IMR-90 (cell line): ENCODE measurements around the gene DUSP28.
"Not testable (repeated sequence)": the region's sequence is repeated elsewhere in the genome, so short reads cannot be mapped to it uniquely, and the experiment has no call there.

Source experiments
- BHLHE40 ChIP-seq: fragments of 150-350 bp; IDR thresholded peaks from 2 replicates; pipeline ENCODE4 v1.6.1; 2016; ENCODE audit warnings: mild to moderate bottlenecking, low read depth, low read length
- CEBPB ChIP-seq: IDR thresholded peaks from 2 replicates; pipeline ENCODE4 v1.6.1; 2012; ENCODE audit warnings: low read depth, low read length, improper control_type of control experiment
- CHD1 ChIP-seq: IDR thresholded peaks from 2 replicates; pipeline ENCODE4 v1.6.1; 2012; ENCODE audit warnings: low read depth, low read length, improper control_type of control experiment
- ELK1 ChIP-seq: fragments of 150-350 bp; IDR thresholded peaks from 2 replicates; pipeline ENCODE4 v1.6.1; 2016; ENCODE audit warnings: low read depth, mild to moderate bottlenecking, low read length, moderate library complexity, borderline replicate concordance
- MAFK ChIP-seq: IDR thresholded peaks from 2 replicates; pipeline ENCODE4 v1.6.1; 2012; ENCODE audit warnings: low read depth, low read length, improper control_type of control experiment
- MAZ ChIP-seq: IDR thresholded peaks from 2 replicates; pipeline ENCODE4 v1.6.1; 2012; ENCODE audit warnings: low read depth, mild to moderate bottlenecking, low read length, improper control_type of control experiment, moderate library complexity, borderline replicate concordance
- MXI1 ChIP-seq: IDR thresholded peaks from 2 replicates; pipeline ENCODE4 v1.6.1; 2012; ENCODE audit warnings: low read depth, mild to moderate bottlenecking, low read length, moderate library complexity, borderline replicate concordance
- NFE2L2 ChIP-seq: fragments of 150-350 bp; IDR thresholded peaks from 2 replicates; pipeline ENCODE4 v1.6.1; 2016; ENCODE audit warnings: low read depth, mild to moderate bottlenecking, low read length
- POLR2A ChIP-seq: IDR thresholded peaks from 2 replicates; pipeline ENCODE4 v1.6.1; 2012; ENCODE audit warnings: mild to moderate bottlenecking, low read depth, low read length
- RFX5 ChIP-seq: IDR thresholded peaks from 2 replicates; pipeline ENCODE4 v1.8.0; 2012; ENCODE audit warnings: low read depth, mild to moderate bottlenecking, low read length, moderate library complexity
- SMC3 ChIP-seq: fragments of 150-350 bp; IDR thresholded peaks from 2 replicates; pipeline ENCODE4 v1.6.1; 2016; ENCODE audit warnings: low read depth, mild to moderate bottlenecking, antibody characterized with exemption, low read length, moderate library complexity
- TF ChIP-seq, protein P1 (sequence below): conservative IDR thresholded peaks from 2 replicates; pipeline ENCODE4 v1.5.1; 2012; ENCODE audit warnings: mild to moderate bottlenecking, low read depth, low read length, improper control_type of control experiment
- TF ChIP-seq, protein P2 (sequence below): fragments of 150-350 bp; IDR thresholded peaks from 2 replicates; pipeline ENCODE4 v1.6.1; 2017; ENCODE audit warnings: mild to moderate bottlenecking, antibody characterized with exemption, low read length, low read depth

- TF ChIP-seq, protein P1, sequence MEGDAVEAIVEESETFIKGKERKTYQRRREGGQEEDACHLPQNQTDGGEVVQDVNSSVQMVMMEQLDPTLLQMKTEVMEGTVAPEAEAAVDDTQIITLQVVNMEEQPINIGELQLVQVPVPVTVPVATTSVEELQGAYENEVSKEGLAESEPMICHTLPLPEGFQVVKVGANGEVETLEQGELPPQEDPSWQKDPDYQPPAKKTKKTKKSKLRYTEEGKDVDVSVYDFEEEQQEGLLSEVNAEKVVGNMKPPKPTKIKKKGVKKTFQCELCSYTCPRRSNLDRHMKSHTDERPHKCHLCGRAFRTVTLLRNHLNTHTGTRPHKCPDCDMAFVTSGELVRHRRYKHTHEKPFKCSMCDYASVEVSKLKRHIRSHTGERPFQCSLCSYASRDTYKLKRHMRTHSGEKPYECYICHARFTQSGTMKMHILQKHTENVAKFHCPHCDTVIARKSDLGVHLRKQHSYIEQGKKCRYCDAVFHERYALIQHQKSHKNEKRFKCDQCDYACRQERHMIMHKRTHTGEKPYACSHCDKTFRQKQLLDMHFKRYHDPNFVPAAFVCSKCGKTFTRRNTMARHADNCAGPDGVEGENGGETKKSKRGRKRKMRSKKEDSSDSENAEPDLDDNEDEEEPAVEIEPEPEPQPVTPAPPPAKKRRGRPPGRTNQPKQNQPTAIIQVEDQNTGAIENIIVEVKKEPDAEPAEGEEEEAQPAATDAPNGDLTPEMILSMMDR, result not testable (repeated sequence)
- TF ChIP-seq, protein P2, sequence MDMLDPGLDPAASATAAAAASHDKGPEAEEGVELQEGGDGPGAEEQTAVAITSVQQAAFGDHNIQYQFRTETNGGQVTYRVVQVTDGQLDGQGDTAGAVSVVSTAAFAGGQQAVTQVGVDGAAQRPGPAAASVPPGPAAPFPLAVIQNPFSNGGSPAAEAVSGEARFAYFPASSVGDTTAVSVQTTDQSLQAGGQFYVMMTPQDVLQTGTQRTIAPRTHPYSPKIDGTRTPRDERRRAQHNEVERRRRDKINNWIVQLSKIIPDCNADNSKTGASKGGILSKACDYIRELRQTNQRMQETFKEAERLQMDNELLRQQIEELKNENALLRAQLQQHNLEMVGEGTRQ, result not testable (repeated sequence)
- TF ChIP-seq MAZ, RFX5, POLR2A, BHLHE40, SMC3, MAFK, NFE2L2, MXI1, ELK1, CEBPB, CHD1: not testable (repeated sequence)
Measured at GRCh38 chr2:240539101-240539500, 21.1 kb upstream of the DUSP28 start.
